Gastroesophageal sphincter (tissue), 3 donors: ENCODE data around the gene BRINP3.

Source experiments
- POLR2A ChIP-seq, 2 donors: fragments of 450-650 bp; IDR thresholded peaks; one replicate each; pipeline ENCODE4 v1.6.1; 2017; ENCODE audit warnings: antibody characterized with exemption in 2 of 2, mild to moderate bottlenecking in 2 of 2, moderate library complexity in 1 of 2
- TF ChIP-seq, protein P1 (sequence below), 4 experiments: fragments of 200-600 bp in 2 of 4; fragments of 450-650 bp in 2 of 4; sonication (generic) in 1 of 4; IDR thresholded peaks; one replicate each; pipeline ENCODE4 v1.5.1; 2017 to 2019; ENCODE audit warnings: antibody characterized with exemption in 4 of 4, mild to moderate bottlenecking in 2 of 4, moderate library complexity in 2 of 4

DNA sequence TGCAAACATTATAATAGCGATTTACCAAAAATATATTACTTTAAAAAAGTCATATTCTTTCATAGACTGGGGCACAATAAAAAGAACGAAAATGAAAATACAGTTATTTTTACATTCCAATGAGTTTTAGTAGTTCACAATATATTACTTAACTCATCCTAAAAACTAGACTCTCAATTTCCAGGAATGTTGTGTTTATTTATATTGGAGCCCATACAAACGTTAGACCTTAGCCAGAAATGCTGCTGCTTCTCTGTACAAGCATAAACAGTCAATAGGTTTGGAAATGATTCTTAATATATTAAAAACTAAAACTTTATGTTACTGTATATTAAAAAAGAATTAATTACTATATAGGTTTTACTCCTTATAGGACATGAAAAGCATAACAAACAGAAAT lies 302.3 kb downstream of the BRINP3 start:
- TF ChIP-seq POLR2A (IDR thresholded peaks at IDR 0.05): no peak
- TF ChIP-seq, protein P1, sequence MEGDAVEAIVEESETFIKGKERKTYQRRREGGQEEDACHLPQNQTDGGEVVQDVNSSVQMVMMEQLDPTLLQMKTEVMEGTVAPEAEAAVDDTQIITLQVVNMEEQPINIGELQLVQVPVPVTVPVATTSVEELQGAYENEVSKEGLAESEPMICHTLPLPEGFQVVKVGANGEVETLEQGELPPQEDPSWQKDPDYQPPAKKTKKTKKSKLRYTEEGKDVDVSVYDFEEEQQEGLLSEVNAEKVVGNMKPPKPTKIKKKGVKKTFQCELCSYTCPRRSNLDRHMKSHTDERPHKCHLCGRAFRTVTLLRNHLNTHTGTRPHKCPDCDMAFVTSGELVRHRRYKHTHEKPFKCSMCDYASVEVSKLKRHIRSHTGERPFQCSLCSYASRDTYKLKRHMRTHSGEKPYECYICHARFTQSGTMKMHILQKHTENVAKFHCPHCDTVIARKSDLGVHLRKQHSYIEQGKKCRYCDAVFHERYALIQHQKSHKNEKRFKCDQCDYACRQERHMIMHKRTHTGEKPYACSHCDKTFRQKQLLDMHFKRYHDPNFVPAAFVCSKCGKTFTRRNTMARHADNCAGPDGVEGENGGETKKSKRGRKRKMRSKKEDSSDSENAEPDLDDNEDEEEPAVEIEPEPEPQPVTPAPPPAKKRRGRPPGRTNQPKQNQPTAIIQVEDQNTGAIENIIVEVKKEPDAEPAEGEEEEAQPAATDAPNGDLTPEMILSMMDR (IDR thresholded peaks at IDR 0.05): no peak
